CD4-positive, CD25-positive, alpha-beta regulatory T cell (primary cell): ENCODE data around the gene TANGO6. TPM values are rescaled to one million over a fixed set of nuclear protein-coding genes. Genes with fewer than 3 reads are reported as not detected.

Experiments used
- ATAC-seq, 2 donors: fragments of 150-1000 bp; cut with Tn5 transposase; one replicate each; pipeline ENCODE4 v1.10.0; 2021; ENCODE audit warnings: low read depth in 2 of 2, moderate number of reproducible peaks in 2 of 2, moderate library complexity in 1 of 2
- DNase-seq, 3 donors: peaks; one replicate each; pipeline versions ENCODE4 v3.0.0 to v3.0.0-alpha.2; 2012 to 2022; ENCODE audit warnings: mixed read lengths in 1 of 3
- H3K27ac ChIP-seq: one replicate; pipeline ENCODE4 v1.7.0; 2013; ENCODE audit warnings: mild to moderate bottlenecking, low read length; ENCODE audit not compliant: insufficient read depth, poor library complexity, severe bottlenecking
- H3K27me3 ChIP-seq: one replicate; pipeline ENCODE4 v1.7.0; 2013; ENCODE audit warnings: low read length; ENCODE audit not compliant: control insufficient read depth, insufficient read depth
- H3K36me3 ChIP-seq: one replicate; pipeline ENCODE4 v1.7.0; 2013; ENCODE audit warnings: mild to moderate bottlenecking, low read length, moderate library complexity; ENCODE audit not compliant: control insufficient read depth, insufficient read depth
- H3K4me1 ChIP-seq: 2 replicates; pipeline ENCODE4 v1.7.0; 2013; ENCODE audit warnings: mild to moderate bottlenecking, low read length; ENCODE audit not compliant: insufficient read depth, control insufficient read depth, poor library complexity, severe bottlenecking
- H3K4me3 ChIP-seq: one replicate; pipeline ENCODE4 v1.7.0; 2013; ENCODE audit warnings: low read depth, mild to moderate bottlenecking, low read length, moderate library complexity
- H3K9me3 ChIP-seq, 2 experiments: 1 replicate in 1 of 2; 2 replicates in 1 of 2; pipeline ENCODE4 v1.7.0; 2013; ENCODE audit warnings: low read length in 2 of 2, mild to moderate bottlenecking in 1 of 2, moderate library complexity in 1 of 2; ENCODE audit not compliant: control insufficient read depth in 2 of 2
- H3K27ac Mint-ChIP-seq, 3 donors: one replicate each; pipeline ENCODE4 v1.8.0; 2020 to 2022; ENCODE audit warnings: mild to moderate bottlenecking in 3 of 3, mixed read lengths in 3 of 3, moderate library complexity in 2 of 3
- H3K27me3 Mint-ChIP-seq: one replicate; pipeline ENCODE4 v1.8.0; 2022; ENCODE audit warnings: mild to moderate bottlenecking, mixed read lengths
- H3K36me3 Mint-ChIP-seq: one replicate; pipeline ENCODE4 v1.8.0; 2020; ENCODE audit warnings: mixed read lengths
- H3K4me1 Mint-ChIP-seq, 4 donors: one replicate each; pipeline ENCODE4 v1.8.0; 2020 to 2022; ENCODE audit warnings: mixed read lengths in 4 of 4, mild to moderate bottlenecking in 1 of 4
- H3K4me3 Mint-ChIP-seq, 4 donors: one replicate each; pipeline ENCODE4 v1.8.0; 2020 to 2022; ENCODE audit warnings: mild to moderate bottlenecking in 4 of 4, mixed read lengths in 4 of 4, moderate library complexity in 3 of 4
- H3K9me3 Mint-ChIP-seq, 7 donors: one replicate each; pipeline ENCODE4 v1.8.0; 2020 to 2022; ENCODE audit warnings: mixed read lengths in 7 of 7, mild to moderate bottlenecking in 3 of 7, moderate library complexity in 2 of 7
- polyA plus RNA-seq, 4 donors: library from polyadenylated mRNA; unstranded; fragments of 300-500 nt; fragmentation: Illumina TruSeq; gene quantifications; one replicate each; pipeline ENCODE4 v1.2.3, GENCODE V29; 2021
- total RNA-seq: library from RNA; stranded (reverse); gene quantifications from one replicate; pipeline ENCODE4 v1.2.3, GENCODE V29; 2022

The TANGO6 gene
- total and polyA plus RNA-seq, 5 donors from 2014 or later, result 9.5 to 30.9 (median 12.2) TPM

DNA sequence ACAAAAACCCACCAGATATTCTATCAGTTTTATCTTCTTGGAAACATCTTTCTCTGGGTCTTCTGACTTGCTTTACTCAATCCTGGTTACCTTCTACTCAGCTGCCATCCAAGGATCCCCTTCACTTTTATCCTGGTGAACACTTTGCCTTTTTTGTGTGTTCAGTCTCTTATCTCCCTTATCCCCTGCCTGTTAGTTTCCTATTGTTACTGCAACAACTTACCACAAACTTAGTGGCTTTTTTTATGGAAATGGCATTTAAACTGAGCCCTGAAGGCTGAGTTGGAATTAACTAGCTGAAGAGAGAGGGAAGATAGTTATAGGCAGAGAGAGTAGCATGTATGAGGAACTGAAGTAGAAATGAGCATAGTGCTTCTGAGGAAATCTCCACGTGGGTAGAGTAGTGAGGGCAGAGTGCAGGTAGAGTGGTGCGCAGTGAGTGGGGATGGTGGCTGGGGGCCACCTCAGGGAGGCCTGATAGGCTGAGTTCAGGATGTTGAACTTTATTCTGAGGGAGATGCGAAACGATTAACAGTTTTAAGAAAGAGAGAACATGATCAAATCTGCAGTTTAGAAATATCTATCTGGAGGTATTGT, 26.3 kb downstream of the TANGO6 start:
- no peaks in the 10 kb centered on the region for H3K27me3 ChIP-seq
- H3K27ac Mint-ChIP-seq, result peak overlapping the region in 1 of 3 donors; percentile 80
- no peak for DNase-seq

GRCh38 chr16:68873635-68874471, 30.5 kb downstream of the TANGO6 start:
- Histone ChIP-seq H3K9me3 (no peaks in the 10 kb centered on the region), H3K4me1 (no peaks in the 10 kb centered on the region), H3K36me3 (peaks cover 50% of the 10 kb centered on the region), H3K27me3 (no peaks in the 10 kb centered on the region), H3K4me3 (no peak overlapping the region), H3K27ac (no peak overlapping the region)
- DNase-seq, result no peak
- peaks cover 0 to 2% (median 0%) of the 10 kb centered on the region in 7 donors for H3K9me3 Mint-ChIP-seq
- no peak for ATAC-seq
- peaks cover 52% of the 10 kb centered on the region for H3K36me3 Mint-ChIP-seq
- peaks cover 0 to 6% (median 0%) of the 10 kb centered on the region in 4 donors for H3K4me1 Mint-ChIP-seq
- H3K27me3 Mint-ChIP-seq, result no peaks in the 10 kb centered on the region
- H3K27ac Mint-ChIP-seq, result no peak overlapping the region
- H3K4me3 Mint-ChIP-seq, result no peak overlapping the region

More for the DNA sequence above, 26.3 kb downstream of the TANGO6 start:
- ATAC-seq, result no peak
- H3K36me3 ChIP-seq, result peaks cover 31% of the 10 kb centered on the region
- Mint-ChIP-seq H3K9me3 (peaks cover 0 to 2% (median 0%) of the 10 kb centered on the region in 7 donors), H3K4me1 (peaks cover 0 to 6% (median 0%) of the 10 kb centered on the region in 4 donors), H3K36me3 (peaks cover 31% of the 10 kb centered on the region), H3K27me3 (no peaks in the 10 kb centered on the region), H3K4me3 (no peak overlapping the region)
- H3K4me1 ChIP-seq, result no peaks in the 10 kb centered on the region
- no peak overlapping the region for H3K27ac ChIP-seq
- H3K9me3 ChIP-seq, result no peaks in the 10 kb centered on the region
- no peak overlapping the region for H3K4me3 ChIP-seq

DNA sequence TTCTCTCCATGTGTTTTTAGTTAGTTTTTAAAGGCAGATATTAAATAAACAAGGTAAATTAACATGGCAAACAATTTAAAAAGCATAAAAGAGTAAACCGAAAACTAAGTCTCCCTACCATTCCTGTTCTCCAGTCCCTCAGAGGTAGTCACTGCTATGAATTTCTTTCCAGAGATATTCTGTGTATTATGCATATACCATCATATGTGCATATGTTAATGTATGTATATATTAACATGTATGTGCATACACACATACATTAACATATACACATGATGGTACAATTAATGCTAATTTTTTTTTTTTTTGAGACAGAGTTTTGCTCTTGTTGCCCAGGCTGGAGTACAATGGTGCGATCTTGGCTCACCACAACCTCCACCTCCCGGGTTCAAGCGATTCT, 32.5 kb downstream of the TANGO6 start:
- H3K9me3 ChIP-seq, result no peaks in the 10 kb centered on the region
- H3K27ac ChIP-seq, result no peak overlapping the region
- no peaks in the 10 kb centered on the region for H3K4me1 ChIP-seq
- no peak overlapping the region for H3K27ac Mint-ChIP-seq
- DNase-seq (no peak), ATAC-seq (no peak)
- no peaks in the 10 kb centered on the region for H3K9me3 Mint-ChIP-seq
- peaks cover 48% of the 10 kb centered on the region for H3K36me3 ChIP-seq
- H3K4me1 Mint-ChIP-seq, result peaks cover 0 to 2% (median 0%) of the 10 kb centered on the region in 4 donors
- no peak overlapping the region for H3K4me3 ChIP-seq
- no peak overlapping the region for H3K4me3 Mint-ChIP-seq
- no peaks in the 10 kb centered on the region for H3K27me3 ChIP-seq
- peaks cover 44% of the 10 kb centered on the region for H3K36me3 Mint-ChIP-seq
- H3K27me3 Mint-ChIP-seq, result no peaks in the 10 kb centered on the region

GRCh38 chr16:68883685-68884084, 40.4 kb downstream of the TANGO6 start:
- no peak overlapping the region for H3K27ac Mint-ChIP-seq

GRCh38 chr16:68884401-68884800, 41.1 kb downstream of the TANGO6 start:
- DNase-seq (no peak), ATAC-seq (no peak)
- Histone ChIP-seq H3K36me3 (peaks cover 27% of the 10 kb centered on the region), H3K4me3 (no peak overlapping the region), H3K4me1 (no peaks in the 10 kb centered on the region), H3K9me3 (no peaks in the 10 kb centered on the region), H3K27ac (no peak overlapping the region), H3K27me3 (no peaks in the 10 kb centered on the region)
- H3K4me3 Mint-ChIP-seq, result no peak overlapping the region
- peaks cover 0 to 4% (median 0%) of the 10 kb centered on the region in 4 donors for H3K4me1 Mint-ChIP-seq
- peak overlapping the region in 1 of 3 donors; percentile 47 for H3K27ac Mint-ChIP-seq
- H3K36me3 Mint-ChIP-seq, result peaks cover 25% of the 10 kb centered on the region
- H3K27me3 Mint-ChIP-seq, result no peaks in the 10 kb centered on the region
- H3K9me3 Mint-ChIP-seq, result no peaks in the 10 kb centered on the region

More at GRCh38 chr16:68883685-68884084, 40.4 kb downstream of the TANGO6 start:
- H3K4me3 Mint-ChIP-seq, result no peak overlapping the region
- H3K9me3 ChIP-seq, result no peaks in the 10 kb centered on the region
- H3K36me3 Mint-ChIP-seq, result peaks cover 25% of the 10 kb centered on the region
- H3K27me3 Mint-ChIP-seq, result no peaks in the 10 kb centered on the region
- no peak for DNase-seq
- H3K27me3 ChIP-seq, result no peaks in the 10 kb centered on the region
- no peak for ATAC-seq
- H3K9me3 Mint-ChIP-seq, result no peaks in the 10 kb centered on the region
- H3K4me3 ChIP-seq, result no peak overlapping the region
- H3K4me1 ChIP-seq, result no peaks in the 10 kb centered on the region
- H3K4me1 Mint-ChIP-seq, result peaks cover 0 to 4% (median 0%) of the 10 kb centered on the region in 4 donors
- H3K27ac ChIP-seq, result no peak overlapping the region
- H3K36me3 ChIP-seq, result peaks cover 32% of the 10 kb centered on the region

DNA sequence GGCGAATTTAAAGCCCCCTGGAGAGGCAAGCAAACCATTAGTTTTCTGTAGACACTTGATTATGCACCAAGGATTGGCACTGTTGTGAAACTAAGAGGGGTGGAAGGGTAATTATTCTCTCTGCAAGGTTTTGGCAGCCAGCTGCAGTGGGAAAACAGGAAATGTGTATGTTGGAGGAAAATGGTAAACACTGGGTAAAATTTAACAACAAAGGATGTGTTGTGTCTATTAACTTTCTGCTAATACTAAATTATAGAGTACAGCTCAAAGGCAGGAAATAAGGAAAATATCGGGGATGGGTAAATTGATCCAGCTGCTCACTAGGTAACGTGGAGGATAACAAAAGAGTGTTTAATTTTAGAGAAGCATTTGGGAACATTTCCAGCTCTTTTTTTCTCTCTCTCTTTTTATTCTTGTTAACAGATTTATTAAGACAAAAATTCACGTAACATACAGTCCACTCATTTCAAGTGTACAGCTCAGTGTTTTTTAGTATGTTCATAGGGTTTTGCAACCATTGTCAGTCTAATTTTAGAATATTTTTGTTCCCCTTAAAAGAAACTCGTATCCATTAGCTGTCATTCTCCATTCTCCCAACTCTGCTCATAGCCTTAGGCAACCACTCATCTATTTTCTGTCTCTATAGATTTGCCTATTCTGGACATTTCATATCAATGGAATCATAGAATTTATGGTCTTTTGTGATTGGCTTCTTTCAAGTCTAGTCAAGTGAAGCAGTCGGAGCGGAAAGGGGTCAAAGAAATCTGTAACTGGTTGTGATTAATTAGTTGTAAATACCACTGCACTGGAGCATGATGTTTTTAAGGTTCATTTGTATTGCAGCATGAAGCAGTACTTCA, 41.8 kb downstream of the TANGO6 start:
- Mint-ChIP-seq H3K36me3 (peaks cover 24% of the 10 kb centered on the region), H3K27ac (peak overlapping the region in 2 of 3 donors; percentile 5 to 47), H3K27me3 (no peaks in the 10 kb centered on the region), H3K4me1 (peaks cover 0 to 4% (median 0%) of the 10 kb centered on the region in 4 donors), H3K9me3 (no peaks in the 10 kb centered on the region), H3K4me3 (no peak overlapping the region)
- H3K27me3 ChIP-seq, result no peaks in the 10 kb centered on the region
- ATAC-seq (no peak), DNase-seq (no peak)
- H3K27ac ChIP-seq, result no peak overlapping the region
- H3K4me1 ChIP-seq, result no peaks in the 10 kb centered on the region
- H3K4me3 ChIP-seq, result no peak overlapping the region
- no peaks in the 10 kb centered on the region for H3K9me3 ChIP-seq
- H3K36me3 ChIP-seq, result peaks cover 25% of the 10 kb centered on the region

GRCh38 chr16:68887107-68887506, 43.8 kb downstream of the TANGO6 start:
- peak overlapping the region in 1 of 3 donors; percentile 28 for H3K27ac Mint-ChIP-seq
- Histone ChIP-seq H3K4me1 (no peaks in the 10 kb centered on the region), H3K36me3 (peaks cover 15% of the 10 kb centered on the region), H3K4me3 (no peak overlapping the region), H3K27me3 (no peaks in the 10 kb centered on the region), H3K9me3 (no peaks in the 10 kb centered on the region), H3K27ac (no peak overlapping the region)
- no peak for DNase-seq
- H3K4me3 Mint-ChIP-seq, result no peak overlapping the region
- no peaks in the 10 kb centered on the region for H3K27me3 Mint-ChIP-seq
- H3K36me3 Mint-ChIP-seq, result peaks cover 23% of the 10 kb centered on the region
- H3K9me3 Mint-ChIP-seq, result no peaks in the 10 kb centered on the region
- H3K4me1 Mint-ChIP-seq, result peaks cover 2 to 10% (median 6%) of the 10 kb centered on the region in 4 donors
- ATAC-seq, result no peak
